Measurements from ENCODE around the gene IL1A. TPM values are rescaled to one million over a fixed set of nuclear protein-coding genes. Genes with fewer than 3 reads are reported as not detected.

IL1A gene
- total RNA-seq, 1 experiment from 2014 or later = 6.3 TPM

GRCh38 chr2:112830682-112831512, 46.6 kb upstream of the IL1A start:
- CTCF ChIA-PET = no interaction called here
- POLR2A ChIA-PET (ENCODE audit: low non-redundant PET) = no interaction called here
- no peaks in the 10 kb centered on the region for H3K27me3 ChIP-seq (replicated peaks; ENCODE audit: insufficient read depth, low read depth, low read length, poor library complexity)
- DNase-seq (ENCODE audit: low spot score) = no peak
- intact Hi-C loops (cut with micrococcal nuclease; ENCODE audit: unreplicated experiment) = no loop called here
- peaks cover 21% of the 10 kb centered on the region for H3K4me1 ChIP-seq (ENCODE audit: insufficient read depth, low read length, poor library complexity, severe bottlenecking)
- no peak overlapping the region for H3K4me3 ChIP-seq (ENCODE audit: low read depth, low read length, poor library complexity, severe bottlenecking)
- H3K9me3 ChIP-seq (ENCODE audit: low read depth, low read length, poor library complexity, severe bottlenecking) = no peaks in the 10 kb centered on the region
- no TSS peak for BruUV-seq (replicated peaks)
- no peak for TF ChIP-seq CTCF (conservative IDR thresholded peaks at IDR 0.05; ENCODE audit: low read depth, low read length)
- no peak for TF ChIP-seq EZH2 (IDR thresholded peaks at IDR 0.05; ENCODE audit: borderline replicate concordance, low read depth, low read length, poor library complexity, severe bottlenecking)
- no peaks in the 10 kb centered on the region for H3K36me3 ChIP-seq (ENCODE audit: insufficient read depth, low read length, poor library complexity, severe bottlenecking)
- H3K27ac ChIP-seq (ENCODE audit: low read depth, low read length, poor library complexity, severe bottlenecking) = no peak overlapping the region

- ChIA-PET CTCF (no interaction called here), POLR2A (ENCODE audit: low non-redundant PET) (no interaction called here)
- H3K4me1 ChIP-seq (ENCODE audit: insufficient read depth, low read length, poor library complexity, severe bottlenecking) = peaks cover 17% of the 10 kb centered on the region
- TF ChIP-seq CTCF (conservative IDR thresholded peaks at IDR 0.05; ENCODE audit: low read depth, low read length) (no peak), EZH2 (IDR thresholded peaks at IDR 0.05; ENCODE audit: borderline replicate concordance, low read depth, low read length, poor library complexity, severe bottlenecking) (no peak)
- intact Hi-C loops (cut with micrococcal nuclease; ENCODE audit: unreplicated experiment) = no loop called here
- H3K27ac ChIP-seq (ENCODE audit: low read depth, low read length, poor library complexity, severe bottlenecking) = no peak overlapping the region
- no peaks in the 10 kb centered on the region for H3K27me3 ChIP-seq (replicated peaks; ENCODE audit: insufficient read depth, low read depth, low read length, poor library complexity)
- H3K36me3 ChIP-seq (ENCODE audit: insufficient read depth, low read length, poor library complexity, severe bottlenecking) = no peaks in the 10 kb centered on the region
- no TSS peak for BruUV-seq (replicated peaks)
- no peak overlapping the region for H3K4me3 ChIP-seq (ENCODE audit: low read depth, low read length, poor library complexity, severe bottlenecking)
- DNase-seq (ENCODE audit: low spot score) = no peak
- no peaks in the 10 kb centered on the region for H3K9me3 ChIP-seq (ENCODE audit: low read depth, low read length, poor library complexity, severe bottlenecking)
Observed at GRCh38 chr2:112829961-112830681, 45.8 kb upstream of the IL1A start.

GRCh38 chr2:112829101-112829960, 45.0 kb upstream of the IL1A start:
- Histone ChIP-seq H3K27me3 (replicated peaks; ENCODE audit: insufficient read depth, low read depth, low read length, poor library complexity) (no peaks in the 10 kb centered on the region), H3K9me3 (ENCODE audit: low read depth, low read length, poor library complexity, severe bottlenecking) (no peaks in the 10 kb centered on the region), H3K4me1 (ENCODE audit: insufficient read depth, low read length, poor library complexity, severe bottlenecking) (peaks cover 12% of the 10 kb centered on the region), H3K27ac (ENCODE audit: low read depth, low read length, poor library complexity, severe bottlenecking) (no peak overlapping the region), H3K36me3 (ENCODE audit: insufficient read depth, low read length, poor library complexity, severe bottlenecking) (no peaks in the 10 kb centered on the region), H3K4me3 (ENCODE audit: low read depth, low read length, poor library complexity, severe bottlenecking) (no peak overlapping the region)
- DNase-seq (ENCODE audit: low spot score) = no peak
- no TSS peak for BruUV-seq (replicated peaks)
- TF ChIP-seq CTCF (conservative IDR thresholded peaks at IDR 0.05; ENCODE audit: low read depth, low read length) = no peak
- no peak for TF ChIP-seq EZH2 (IDR thresholded peaks at IDR 0.05; ENCODE audit: borderline replicate concordance, low read depth, low read length, poor library complexity, severe bottlenecking)
- POLR2A ChIA-PET (ENCODE audit: low non-redundant PET) = no interaction called here
- intact Hi-C loops (cut with micrococcal nuclease; ENCODE audit: unreplicated experiment) = no loop called here
- CTCF ChIA-PET = no interaction called here
